Smooth muscle cell (in vitro differentiated cells): Measurements from ENCODE around the gene PLPP4. TPM values are rescaled to one million over a fixed set of nuclear protein-coding genes. Genes with fewer than 3 reads are reported as not detected.

Experiments used
- DNase-seq: peaks from one replicate; lab custom pipeline; 2025; ENCODE audit not compliant: unreplicated experiment; lab: John Stamatoyannopoulos, UW
- H2AFZ ChIP-seq: fragments of 200-600 bp; sonication (generic); 2 replicates; pipeline ENCODE4 v1.6.0; 2016; ENCODE audit warnings: antibody characterized with exemption, low read depth, mild to moderate bottlenecking
- H3F3A ChIP-seq: fragments of 200-600 bp; sonication (generic); 2 replicates; pipeline ENCODE4 v1.6.0; 2017; ENCODE audit warnings: antibody characterized with exemption, low read depth
- H3K27ac ChIP-seq: fragments of 200-600 bp; sonication (generic); 2 replicates; pipeline ENCODE4 v1.5.1; 2016; ENCODE audit warnings: low read depth, mild to moderate bottlenecking
- H3K27me3 ChIP-seq: fragments of 200-600 bp; sonication (generic); 2 replicates; pipeline ENCODE4 v1.6.1; 2016; ENCODE audit warnings: low read depth, mild to moderate bottlenecking
- H3K36me3 ChIP-seq: fragments of 200-600 bp; sonication (generic); 2 replicates; pipeline ENCODE4 v1.5.1; 2016; ENCODE audit warnings: low read depth
- H3K4me1 ChIP-seq: fragments of 200-600 bp; sonication (generic); 2 replicates; pipeline ENCODE4 v1.5.1; 2016; ENCODE audit warnings: low read depth
- H3K4me2 ChIP-seq: fragments of 200-600 bp; sonication (generic); 2 replicates; pipeline ENCODE4 v1.6.0; 2016; ENCODE audit warnings: mild to moderate bottlenecking
- H3K4me3 ChIP-seq: fragments of 200-600 bp; sonication (generic); 2 replicates; pipeline ENCODE4 v1.5.1; 2016; ENCODE audit warnings: mild to moderate bottlenecking
- H3K79me2 ChIP-seq: fragments of 200-600 bp; sonication (generic); 2 replicates; pipeline ENCODE4 v1.6.0; 2016; ENCODE audit warnings: low read depth, mild to moderate bottlenecking
- H3K9ac ChIP-seq: fragments of 200-600 bp; sonication (generic); 2 replicates; pipeline ENCODE4 v1.6.0; 2016; ENCODE audit warnings: low read depth
- H3K9me3 ChIP-seq: fragments of 200-600 bp; sonication (generic); replicated peaks from 2 replicates; pipeline ENCODE4 v1.5.1; 2016; ENCODE audit warnings: low read depth
- H4K20me1 ChIP-seq: fragments of 200-600 bp; sonication (generic); 2 replicates; pipeline ENCODE4 v1.6.0; 2016; ENCODE audit warnings: low read depth
- WGBS: methylation state at CpG from one replicate; pipeline ENCODE4 v1.1.7; 2016; ENCODE audit warnings: low lambda C conversion rate; 5-methylcytosine and 5-hydroxymethylcytosine counted together
- polyA plus RNA-seq: library from polyadenylated mRNA; unstranded; fragments of >200 nt; fragmentation: Nextera tagmentation; extraction: Ambion mirVana; gene quantifications from 2 replicates; pipeline ENCODE4 v1.2.1, GENCODE V29; 2016
- total RNA-seq: library from RNA; depleted of rRNA; stranded (reverse); fragments of >200 nt; gene quantifications from 2 replicates; pipeline ENCODE4 v1.2.3, GENCODE V29; 2014
- TF ChIP-seq, protein P1 (sequence below): fragments of 200-600 bp; sonication (generic); IDR thresholded peaks from 2 replicates; pipeline ENCODE4 v1.5.1; 2017; ENCODE audit warnings: borderline replicate concordance, mild to moderate bottlenecking, antibody characterized with exemption; ENCODE audit not compliant: insufficient read depth, poor library complexity, severe bottlenecking

Gene PLPP4
- total and polyA plus RNA-seq, 2 experiments from 2014 or later = 27.2 to 33.5 TPM

DNA sequence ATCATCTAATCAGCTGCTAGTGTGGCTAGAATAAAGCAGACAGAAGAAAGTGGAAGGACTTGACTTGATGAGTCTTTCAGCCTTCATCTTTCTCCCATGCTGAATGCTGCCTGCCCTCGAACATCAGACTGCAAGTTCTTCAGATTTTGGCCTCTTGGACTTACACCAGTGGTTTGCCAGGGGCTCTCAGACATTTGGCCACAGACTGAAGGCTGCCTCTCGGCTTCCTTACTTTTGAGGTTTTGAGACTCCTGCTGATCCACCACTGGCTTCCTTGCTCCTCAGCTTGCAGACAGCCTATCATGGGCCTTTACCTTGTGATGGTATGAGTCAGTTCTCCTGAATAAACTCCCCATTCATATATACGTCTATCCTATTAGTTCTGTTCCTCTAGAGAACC is 26.0 kb downstream of the PLPP4 start:
- DNase-seq = no peak
- WGBS = 96% methylated on average over 3 of the region's 3 CpGs

GRCh38 chr10:120483651-120484301 is 26.7 kb downstream of the PLPP4 start:
- no peak for DNase-seq
- WGBS = 82% methylated on average over 2 of the region's 2 CpGs

More for the DNA sequence above, 26.0 kb downstream of the PLPP4 start:
- no peaks in the 10 kb centered on the region for H3K79me2 ChIP-seq
- no peaks in the 10 kb centered on the region for H3K36me3 ChIP-seq
- H3F3A ChIP-seq = no peaks in the 10 kb centered on the region
- H3K9me3 ChIP-seq = no peaks in the 10 kb centered on the region
- TF ChIP-seq, protein P1, sequence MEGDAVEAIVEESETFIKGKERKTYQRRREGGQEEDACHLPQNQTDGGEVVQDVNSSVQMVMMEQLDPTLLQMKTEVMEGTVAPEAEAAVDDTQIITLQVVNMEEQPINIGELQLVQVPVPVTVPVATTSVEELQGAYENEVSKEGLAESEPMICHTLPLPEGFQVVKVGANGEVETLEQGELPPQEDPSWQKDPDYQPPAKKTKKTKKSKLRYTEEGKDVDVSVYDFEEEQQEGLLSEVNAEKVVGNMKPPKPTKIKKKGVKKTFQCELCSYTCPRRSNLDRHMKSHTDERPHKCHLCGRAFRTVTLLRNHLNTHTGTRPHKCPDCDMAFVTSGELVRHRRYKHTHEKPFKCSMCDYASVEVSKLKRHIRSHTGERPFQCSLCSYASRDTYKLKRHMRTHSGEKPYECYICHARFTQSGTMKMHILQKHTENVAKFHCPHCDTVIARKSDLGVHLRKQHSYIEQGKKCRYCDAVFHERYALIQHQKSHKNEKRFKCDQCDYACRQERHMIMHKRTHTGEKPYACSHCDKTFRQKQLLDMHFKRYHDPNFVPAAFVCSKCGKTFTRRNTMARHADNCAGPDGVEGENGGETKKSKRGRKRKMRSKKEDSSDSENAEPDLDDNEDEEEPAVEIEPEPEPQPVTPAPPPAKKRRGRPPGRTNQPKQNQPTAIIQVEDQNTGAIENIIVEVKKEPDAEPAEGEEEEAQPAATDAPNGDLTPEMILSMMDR = no peak
- no peak overlapping the region for H2AFZ ChIP-seq
- no peaks in the 10 kb centered on the region for H3K27me3 ChIP-seq
- no peaks in the 10 kb centered on the region for H3K4me1 ChIP-seq
- no peak overlapping the region for H3K9ac ChIP-seq
- no peak overlapping the region for H3K4me2 ChIP-seq
- no peak overlapping the region for H3K4me3 ChIP-seq
- peaks cover 3% of the 10 kb centered on the region for H4K20me1 ChIP-seq
- no peak overlapping the region for H3K27ac ChIP-seq

DNA sequence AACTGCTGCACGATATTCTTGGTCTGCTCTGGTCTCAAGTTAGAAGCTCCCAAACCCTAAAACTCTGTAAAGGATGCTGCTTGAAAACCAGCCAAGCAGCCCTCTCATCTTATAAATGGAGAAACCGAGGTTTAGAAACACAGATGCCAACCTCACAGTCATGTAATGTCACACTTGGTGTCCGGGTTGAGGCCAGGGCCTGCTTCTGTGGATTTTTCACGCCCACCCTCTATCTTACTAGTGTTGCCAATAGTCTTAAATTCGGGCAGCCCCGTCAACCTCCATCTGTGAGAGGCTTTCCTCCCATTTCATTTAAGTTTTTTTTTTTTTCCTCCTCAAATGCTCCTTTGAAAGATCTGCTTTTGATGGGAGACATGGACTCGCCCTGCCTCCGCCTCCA is 28.9 kb downstream of the PLPP4 start:
- no peak for DNase-seq
- 93% methylated on average over 8 of the region's 8 CpGs for WGBS
- H2AFZ ChIP-seq = no peak overlapping the region
- H3F3A ChIP-seq = no peaks in the 10 kb centered on the region
- H4K20me1 ChIP-seq = peaks cover 3% of the 10 kb centered on the region
- no peaks in the 10 kb centered on the region for H3K9me3 ChIP-seq
- H3K27ac ChIP-seq = no peak overlapping the region
- no peak overlapping the region for H3K9ac ChIP-seq
- H3K4me3 ChIP-seq = no peak overlapping the region
- no peaks in the 10 kb centered on the region for H3K27me3 ChIP-seq
- H3K36me3 ChIP-seq = no peaks in the 10 kb centered on the region
- H3K79me2 ChIP-seq = no peaks in the 10 kb centered on the region
- no peaks in the 10 kb centered on the region for H3K4me1 ChIP-seq
- TF ChIP-seq, protein P1 = no peak
- no peak overlapping the region for H3K4me2 ChIP-seq

More at GRCh38 chr10:120483651-120484301, 26.7 kb downstream of the PLPP4 start:
- Histone ChIP-seq H3K27me3 (no peaks in the 10 kb centered on the region), H3K4me1 (no peaks in the 10 kb centered on the region), H2AFZ (no peak overlapping the region), H3K4me3 (no peak overlapping the region), H3K79me2 (no peaks in the 10 kb centered on the region), H3K9ac (no peak overlapping the region), H3K36me3 (no peaks in the 10 kb centered on the region), H4K20me1 (peaks cover 3% of the 10 kb centered on the region), H3K9me3 (no peaks in the 10 kb centered on the region), H3F3A (no peaks in the 10 kb centered on the region), H3K4me2 (no peak overlapping the region), H3K27ac (no peak overlapping the region)
- TF ChIP-seq, protein P1 = no peak

- Histone ChIP-seq H3K36me3 (no peaks in the 10 kb centered on the region), H3K4me1 (no peaks in the 10 kb centered on the region), H4K20me1 (peaks cover 3% of the 10 kb centered on the region), H2AFZ (no peak overlapping the region), H3K9me3 (no peaks in the 10 kb centered on the region), H3K4me2 (no peak overlapping the region), H3F3A (no peaks in the 10 kb centered on the region), H3K4me3 (no peak overlapping the region), H3K9ac (no peak overlapping the region), H3K27ac (no peak overlapping the region), H3K27me3 (no peaks in the 10 kb centered on the region), H3K79me2 (no peaks in the 10 kb centered on the region)
- WGBS = 85% methylated on average over 6 of the region's 6 CpGs
- TF ChIP-seq, protein P1 = no peak
- DNase-seq = no peak
Observed at GRCh38 chr10:120486671-120487205, 29.7 kb downstream of the PLPP4 start.
